Left ventricle myocardium inferior (tissue), 1 donor: ENCODE data around the gene DZANK1. TPM values are rescaled to one million over a fixed set of nuclear protein-coding genes. Genes with fewer than 3 reads are reported as not detected.

Experiments
- DNase-seq: peaks from one replicate; pipeline ENCODE4 v3.0.0-alpha.2; 2020
- H3K27ac ChIP-seq: fragments of 200-600 bp; replicated peaks from 2 replicates; pipeline ENCODE4 v1.8.0; 2021
- H3K27me3 ChIP-seq: fragments of 200-600 bp; 2 replicates; pipeline ENCODE4 v1.8.0; 2021; ENCODE audit warnings: low read depth
- H3K36me3 ChIP-seq: fragments of 200-600 bp; 2 replicates; pipeline ENCODE4 v1.8.0; 2021
- H3K4me1 ChIP-seq: fragments of 200-600 bp; 2 replicates; pipeline ENCODE4 v1.8.0; 2021
- H3K4me3 ChIP-seq: fragments of 200-600 bp; 2 replicates; pipeline ENCODE4 v1.8.0; 2021; ENCODE audit warnings: mild to moderate bottlenecking, moderate library complexity
- H3K9me3 ChIP-seq: fragments of 200-600 bp; replicated peaks from 2 replicates; pipeline ENCODE4 v1.8.0; 2021
- CTCF ChIP-seq: fragments of 200-600 bp; IDR thresholded peaks from 2 replicates; pipeline ENCODE4 v1.8.0; 2021; ENCODE audit warnings: antibody characterized with exemption, mild to moderate bottlenecking, borderline replicate concordance
- intact Hi-C: fragments of 100-400 bp; cut with micrococcal nuclease; formaldehyde crosslinking; loops from one replicate; pipeline ENCODE4 v1.11.0; 2022
- total RNA-seq: library from RNA; stranded (reverse); fragmentation: NEBNext Ultra II Directional; extraction: Animal tissue kit (Norgen Biotek cat#: 25700); gene quantifications from one replicate; pipeline ENCODE4 v1.2.1, GENCODE V29; 2021
- donor health status: DM: no; HTN: yes; CAD: no; lungs with severe emphysema.

DZANK1 gene
- total RNA-seq, 1 donor from 2014 or later = 0.60 TPM

DNA sequence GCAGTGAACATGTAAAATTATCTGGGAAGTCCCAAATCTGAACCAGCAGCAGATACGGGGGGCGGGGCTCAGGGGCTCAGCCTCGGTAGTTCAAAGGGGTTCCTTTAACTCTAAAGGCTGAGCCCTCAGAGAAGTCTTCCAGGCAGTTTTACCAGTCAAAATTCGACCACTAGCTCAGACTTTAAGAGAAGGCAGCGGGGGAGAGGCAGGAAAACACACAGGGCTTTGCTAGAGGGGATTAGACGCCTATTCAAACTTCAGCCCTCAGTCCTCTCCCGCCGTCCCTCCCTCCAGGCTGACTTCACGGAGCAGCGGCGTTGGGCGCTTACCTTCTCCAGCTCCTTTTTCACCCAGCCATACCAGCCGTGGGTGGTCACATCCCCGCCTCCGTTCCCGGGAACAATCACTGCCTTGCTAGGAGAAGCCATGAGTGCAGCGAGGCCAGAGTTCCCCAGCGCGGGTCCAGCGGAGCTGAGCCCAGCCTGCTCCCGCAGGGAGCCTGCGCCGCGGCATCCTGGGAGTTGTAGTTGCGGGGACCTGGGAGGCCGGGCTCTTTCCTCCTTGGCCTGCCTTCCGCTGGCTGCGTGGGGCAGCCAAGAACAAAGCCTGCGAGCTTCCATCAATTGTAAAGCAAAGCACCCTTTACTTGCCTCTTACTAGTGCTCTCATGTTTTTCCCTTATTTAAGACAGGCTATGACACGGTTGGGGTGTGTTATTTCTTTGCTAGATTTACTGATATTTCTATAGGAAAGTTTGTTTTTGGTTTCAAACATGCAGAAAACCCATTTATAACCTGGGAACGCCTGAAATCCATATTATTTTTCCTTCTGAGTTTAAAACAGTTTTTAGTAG, 30.1 kb upstream of the DZANK1 start, which contains the start of gene RBBP9:
Gene RBBP9 (minus strand): TSS at position 486 of the 853 bp plus-strand sequence. CDS start 58 bp downstream, at position 428.
- Histone ChIP-seq H3K36me3 (no peaks in the 10 kb centered on the region), H3K27me3 (peaks cover 3% of the 10 kb centered on the region), H3K9me3 (no peaks in the 10 kb centered on the region), H3K4me1 (peaks cover 32% of the 10 kb centered on the region), H3K4me3 (peak within 1 kb of the TSS; percentile 88), H3K27ac (peak within 1 kb of the TSS; percentile 73)
- TF ChIP-seq CTCF = no peak
- DNase-seq = peak; percentile 89
- intact Hi-C loops = no loop called here

GRCh38 chr20:18496042-18496441, 29.2 kb upstream of the DZANK1 start:
- Histone ChIP-seq H3K27me3 (no peaks in the 10 kb centered on the region), H3K4me3 (peak overlapping the region; percentile 88), H3K9me3 (no peaks in the 10 kb centered on the region), H3K27ac (no peak overlapping the region), H3K36me3 (peaks cover 3% of the 10 kb centered on the region), H3K4me1 (peaks cover 32% of the 10 kb centered on the region)
- intact Hi-C loops = no loop called here
- no peak for TF ChIP-seq CTCF
- DNase-seq = no peak

DNA sequence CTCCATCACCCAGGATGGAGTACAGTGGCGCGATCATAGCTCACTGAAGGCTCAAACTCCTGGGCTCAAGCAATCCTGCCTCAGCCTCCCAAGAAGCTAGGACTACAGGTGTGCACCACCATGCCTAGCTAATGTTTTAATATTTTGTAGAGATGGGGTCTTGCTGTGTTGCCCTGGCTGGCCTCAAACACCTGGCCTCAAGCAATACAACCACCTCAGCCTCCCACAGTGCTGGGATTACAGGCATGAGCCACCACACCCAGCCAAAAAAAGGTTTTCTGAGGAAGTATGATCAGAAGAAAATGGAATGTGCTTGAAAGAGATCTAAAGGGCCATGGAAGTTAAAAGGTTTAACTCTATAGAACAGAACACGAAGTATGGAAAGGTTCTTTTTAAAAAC, 21.5 kb upstream of the DZANK1 start:
- Histone ChIP-seq H3K27me3 (no peaks in the 10 kb centered on the region), H3K27ac (no peak overlapping the region), H3K4me1 (peaks cover 11% of the 10 kb centered on the region), H3K9me3 (no peaks in the 10 kb centered on the region), H3K36me3 (peaks cover 58% of the 10 kb centered on the region), H3K4me3 (no peak overlapping the region)
- intact Hi-C loops = no loop called here
- DNase-seq = no peak
- TF ChIP-seq CTCF = no peak

DNA sequence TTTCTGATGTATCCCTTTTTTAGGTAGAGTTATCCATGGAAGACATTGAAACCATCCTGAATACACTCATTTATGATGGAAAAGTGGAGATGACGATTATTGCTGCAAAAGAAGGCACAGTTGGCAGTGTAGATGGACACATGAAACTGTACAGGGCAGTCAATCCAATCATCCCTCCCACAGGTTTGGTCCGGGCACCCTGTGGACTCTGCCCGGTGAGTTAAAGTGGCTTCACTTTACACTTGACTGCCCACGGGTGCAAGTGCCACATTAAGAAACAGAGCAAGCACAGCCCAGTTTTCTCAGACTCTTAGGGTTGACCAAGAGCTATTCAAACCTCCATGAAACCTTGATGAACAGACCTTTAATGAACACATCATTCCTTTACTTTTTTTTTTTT, 14.8 kb upstream of the DZANK1 start:
- intact Hi-C loops = no loop called here
- no peak for TF ChIP-seq CTCF
- DNase-seq = no peak
- H3K9me3 ChIP-seq = no peaks in the 10 kb centered on the region
- H3K27me3 ChIP-seq = no peaks in the 10 kb centered on the region
- H3K36me3 ChIP-seq = peaks cover 84% of the 10 kb centered on the region
- H3K27ac ChIP-seq = no peak overlapping the region
- no peak overlapping the region for H3K4me3 ChIP-seq
- H3K4me1 ChIP-seq = no peaks in the 10 kb centered on the region

- Histone ChIP-seq H3K4me3 (no peak overlapping the region), H3K4me1 (no peaks in the 10 kb centered on the region), H3K27me3 (no peaks in the 10 kb centered on the region), H3K27ac (no peak overlapping the region), H3K36me3 (peaks cover 85% of the 10 kb centered on the region), H3K9me3 (no peaks in the 10 kb centered on the region)
- intact Hi-C loops = no loop called here
- TF ChIP-seq CTCF = no peak
- no peak for DNase-seq
Observed at GRCh38 chr20:18477821-18478220, 11.0 kb upstream of the DZANK1 start.
